HG03196 (cell line): ENCODE results near the gene LGALS3.

ENCODE experiments used
- ATAC-seq: cut with Tn5 transposase; IDR thresholded peaks from one replicate; pipeline ENCODE4 v1.9.1; 2021; ENCODE audit not compliant: unreplicated experiment

Gene LGALS3

DNA sequence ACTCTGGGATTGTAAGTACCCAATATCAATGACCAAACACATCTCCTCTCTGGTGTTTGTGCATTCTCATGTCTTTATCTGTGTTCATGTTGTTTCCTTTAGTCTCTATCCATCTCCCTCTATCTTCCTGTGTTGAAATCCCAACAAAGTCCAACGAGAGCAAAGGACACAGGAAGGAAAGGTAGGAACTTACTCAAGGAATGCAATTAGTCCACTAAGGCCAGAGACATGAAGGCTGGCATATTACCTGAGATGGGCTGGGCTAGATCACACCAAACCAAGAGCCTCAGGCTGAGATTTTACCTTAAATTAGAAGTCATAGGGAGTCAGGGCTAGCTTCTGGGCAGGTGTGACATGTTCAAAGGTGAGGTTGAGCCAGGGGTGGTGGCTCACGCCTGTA lies 14.3 kb upstream of the LGALS3 start:
- ATAC-seq, result no peak

DNA sequence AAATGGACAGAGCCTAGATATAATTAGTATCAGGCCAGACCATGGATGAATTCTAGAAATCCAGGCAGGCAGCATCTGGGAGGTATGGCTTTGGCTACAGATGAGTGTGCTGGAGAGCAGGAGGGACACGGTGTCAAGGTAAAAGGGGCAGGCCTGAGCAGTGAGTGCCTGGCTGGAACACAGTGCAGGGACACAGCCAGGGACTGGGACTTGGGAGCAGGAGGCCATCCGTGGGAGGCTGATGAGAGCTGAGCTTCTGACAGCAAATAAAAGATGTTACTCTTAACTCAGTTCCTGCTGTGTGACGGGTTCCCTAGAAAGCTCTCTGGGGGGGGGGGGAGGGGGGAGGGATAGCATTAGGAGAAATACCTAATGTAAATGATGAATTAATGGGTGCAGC lies 13.6 kb upstream of the LGALS3 start:
- no peak for ATAC-seq

- no peak for ATAC-seq
These were observed 13.2 kb upstream of the LGALS3 start for GRCh38 chr14:55115861-55116245.

DNA sequence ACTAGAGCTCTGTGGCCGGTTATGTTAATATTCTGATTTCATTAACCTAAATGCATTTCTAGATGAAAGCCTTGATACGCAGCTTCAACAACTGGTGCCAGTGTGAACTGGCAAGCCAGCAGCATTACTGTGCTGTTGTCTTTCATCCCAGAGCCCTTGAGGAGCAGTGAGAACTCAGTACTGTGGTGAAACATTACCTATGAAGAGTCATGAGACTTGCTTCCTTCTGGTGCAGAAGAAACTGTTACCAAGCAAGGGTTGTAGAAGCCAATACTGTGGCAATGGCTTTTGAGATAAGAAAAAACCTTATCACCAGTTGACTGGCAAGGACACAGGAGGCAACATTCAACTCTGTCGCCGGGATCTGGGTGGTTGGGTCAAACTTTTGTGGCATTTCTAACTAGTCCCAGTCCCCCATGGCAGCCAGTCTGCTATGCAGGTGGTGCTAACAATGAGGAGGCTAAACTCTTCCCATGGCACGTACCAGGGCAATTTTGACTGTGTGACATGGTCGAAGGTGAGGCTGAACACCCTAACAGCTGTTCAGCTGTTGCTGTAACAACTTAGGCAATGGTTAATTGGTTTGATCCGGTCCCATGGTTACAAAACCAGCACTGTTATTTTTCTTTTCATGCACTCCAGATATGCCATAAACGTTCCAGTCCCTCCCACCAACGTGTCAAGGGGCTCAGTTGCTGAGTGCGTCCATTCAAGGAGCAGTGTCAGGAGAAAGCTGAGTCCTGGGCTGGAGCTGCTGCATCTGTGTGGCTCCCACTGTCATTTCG lies 12.6 kb upstream of the LGALS3 start:
- ATAC-seq, result no peak

- ATAC-seq, result no peak
These were observed 11.1 kb upstream of the LGALS3 start for GRCh38 chr14:55117803-55118441.

GRCh38 chr14:55118761-55119160 lies 10.3 kb upstream of the LGALS3 start:
- ATAC-seq, result no peak

DNA sequence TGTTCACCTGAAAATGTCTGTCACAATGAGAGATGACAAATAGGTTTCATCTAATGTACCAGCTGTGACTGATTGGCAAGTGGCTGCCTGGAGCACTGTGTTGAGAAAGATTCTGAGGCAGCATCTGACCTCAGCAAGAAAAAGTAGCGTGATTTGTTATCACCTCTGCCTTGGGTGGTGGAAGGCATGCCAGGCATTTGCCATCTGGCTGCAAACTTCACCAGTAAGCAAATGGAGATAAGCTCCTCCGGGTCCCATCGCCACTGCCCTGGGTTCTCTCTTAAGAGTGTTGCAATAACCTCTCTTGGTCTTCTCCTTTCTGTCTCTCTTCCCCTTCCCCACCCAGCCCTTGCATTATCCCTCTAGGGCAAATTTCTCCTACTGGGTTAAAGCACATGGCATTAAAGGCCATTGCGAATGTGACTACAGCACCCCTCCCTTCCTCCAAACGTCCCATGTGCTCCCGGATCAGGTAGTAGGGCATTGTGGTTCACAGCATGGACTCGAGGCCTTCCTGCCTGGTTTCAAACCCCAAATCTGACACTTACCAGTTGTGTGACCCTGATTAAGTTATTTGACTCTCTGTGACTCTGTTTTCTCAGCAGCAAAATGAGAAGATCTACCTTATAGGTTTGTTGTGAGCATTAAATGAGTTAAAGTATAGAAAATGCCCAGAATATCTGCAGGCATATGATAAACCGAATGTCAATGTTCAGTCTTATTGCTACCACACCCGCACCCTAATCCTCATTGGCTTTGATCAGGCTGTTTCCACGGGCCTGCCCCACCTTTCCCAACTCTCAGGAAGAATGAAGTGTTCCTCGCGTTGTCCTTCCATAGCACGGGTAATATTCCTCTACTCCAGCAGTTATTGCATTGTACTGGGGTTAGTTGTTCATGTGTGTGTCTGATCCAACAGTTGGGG lies 8.2 kb upstream of the LGALS3 start:
- no peak for ATAC-seq

GRCh38 chr14:55121628-55122439 lies 7.2 kb upstream of the LGALS3 start:
- ATAC-seq, result no peak

GRCh38 chr14:55122440-55122986 lies 6.5 kb upstream of the LGALS3 start:
- ATAC-seq, result no peak

DNA sequence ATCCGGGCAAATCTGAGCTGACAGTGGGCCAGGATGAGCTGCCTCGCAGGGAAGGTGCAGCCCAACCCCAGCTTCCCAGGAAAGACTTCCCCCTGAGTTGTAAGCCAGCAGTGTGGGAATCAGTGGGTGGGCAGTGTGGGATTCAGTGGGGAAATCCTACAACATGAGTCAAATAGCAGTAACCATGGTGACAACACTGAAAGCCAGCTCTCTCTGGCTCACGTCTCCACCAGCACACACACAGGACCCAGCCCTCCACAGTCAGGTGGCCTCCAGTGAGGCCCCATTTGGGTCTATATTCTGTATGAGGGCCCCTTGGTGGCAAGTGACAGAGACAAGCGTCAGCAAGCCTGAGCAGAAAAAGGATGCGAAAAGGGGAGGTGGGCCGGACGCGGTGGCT lies 6.0 kb upstream of the LGALS3 start:
- no peak for ATAC-seq

DNA sequence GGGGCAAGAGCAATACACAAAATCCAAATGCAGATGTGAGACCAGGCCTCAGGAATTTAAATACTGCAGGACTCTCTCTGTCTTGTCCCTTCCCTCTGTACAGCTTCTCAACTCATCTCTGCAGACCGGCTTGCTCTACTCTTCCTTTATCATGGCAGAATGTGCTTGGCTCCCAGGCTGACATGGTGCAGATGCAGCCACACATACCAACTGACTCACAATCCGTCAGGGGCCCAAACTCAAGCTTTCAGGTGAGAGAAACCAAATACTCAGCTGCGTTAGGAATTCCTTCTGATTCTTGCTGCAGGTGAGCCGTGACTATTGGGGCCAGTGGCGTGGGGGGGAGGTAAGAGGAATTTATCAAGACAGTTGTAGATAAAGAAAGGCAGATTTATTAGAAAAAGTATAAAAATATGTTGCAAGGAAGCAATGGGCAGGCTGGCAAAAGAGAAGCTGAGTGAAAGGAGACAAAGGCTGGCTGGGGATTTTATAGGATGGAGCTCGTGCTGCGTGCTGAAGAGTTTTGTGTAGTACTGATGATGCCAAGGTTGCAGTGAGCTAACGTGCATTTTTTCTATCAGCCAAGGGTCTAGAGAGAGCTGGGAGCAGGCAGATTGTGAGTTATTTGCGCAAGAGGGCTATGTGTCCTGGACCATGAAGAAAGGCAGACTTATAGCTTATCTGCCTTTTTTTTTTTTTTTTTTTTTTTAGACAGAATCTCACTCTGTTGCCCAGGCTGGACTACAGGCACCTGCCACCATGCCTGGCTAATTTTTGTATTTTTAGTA lies 5.0 kb upstream of the LGALS3 start:
- ATAC-seq, result no peak

- no peak for ATAC-seq
These were observed 4.2 kb upstream of the LGALS3 start for GRCh38 chr14:55124774-55125386.

DNA sequence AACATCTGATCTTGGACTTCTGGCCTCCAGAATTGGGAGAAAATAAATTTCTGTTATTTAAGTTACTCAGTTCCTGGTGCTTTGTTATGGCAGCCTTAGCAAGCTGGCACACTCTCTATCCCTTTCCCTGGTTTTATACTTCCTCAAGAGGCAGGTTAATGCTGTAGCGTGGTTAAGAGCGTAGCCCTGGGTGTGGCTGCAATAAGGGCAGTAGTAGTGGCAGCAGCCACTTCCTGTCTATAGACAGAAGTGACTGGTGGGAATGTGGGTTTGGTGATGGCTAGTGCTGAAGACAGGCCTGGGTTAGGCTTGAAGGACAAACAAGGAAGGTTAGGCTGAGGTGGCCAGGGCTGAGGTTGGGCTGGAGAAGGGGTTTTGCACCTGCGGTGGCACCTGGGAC lies 3.6 kb upstream of the LGALS3 start:
- no peak for ATAC-seq

- no peak for ATAC-seq
These were observed 3.0 kb upstream of the LGALS3 start for GRCh38 chr14:55126034-55126433.

GRCh38 chr14:55126932-55127459 lies 2.1 kb upstream of the LGALS3 start:
- no peak for ATAC-seq

GRCh38 chr14:55127460-55127951 lies 1.5 kb upstream of the LGALS3 start:
- no peak for ATAC-seq

DNA sequence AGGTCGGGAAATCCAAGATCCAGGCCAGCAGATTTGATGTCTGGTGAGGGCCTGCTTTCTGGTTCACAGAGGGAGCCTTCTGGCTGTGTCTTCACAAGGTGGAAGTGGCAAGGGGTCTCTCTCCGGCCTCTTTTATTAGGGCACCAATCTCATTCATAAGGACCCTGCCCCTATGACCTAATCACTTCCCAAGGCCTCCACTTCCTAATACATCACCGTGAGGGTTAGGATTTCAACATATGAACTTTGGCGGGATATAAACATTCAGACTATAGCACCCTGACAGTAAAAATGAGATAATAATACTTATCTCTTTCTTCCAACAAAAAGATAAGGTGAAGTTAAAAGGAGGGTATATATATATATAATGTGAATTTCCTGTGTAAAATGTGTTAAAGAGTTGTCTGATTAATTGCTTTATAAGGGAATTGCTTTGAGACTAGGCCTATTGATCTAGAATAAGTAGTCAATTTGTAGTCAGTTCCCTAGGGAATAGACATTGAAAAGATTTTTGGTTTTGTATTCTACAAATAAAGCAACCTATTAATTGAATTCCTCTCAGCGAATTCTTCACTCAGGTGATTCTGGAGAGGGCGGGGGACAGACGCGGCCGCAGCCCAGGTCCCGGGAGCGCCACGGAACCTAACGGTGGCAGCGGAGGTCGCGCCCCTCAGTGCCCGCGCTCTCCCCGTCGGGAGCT lies 516 bp upstream of the LGALS3 start:
- ATAC-seq, result no peak
